OCI-LY7 (cell line): ENCODE data around the gene EXOC6B. TPM values are rescaled to one million over a fixed set of nuclear protein-coding genes. Genes with fewer than 3 reads are reported as not detected.

Source experiments
- BruUV-seq: library from RNA; stranded (reverse); fragments of 400-500 nt; replicated peaks from 2 replicates; lab custom pipeline; 2021; lab: Mats Ljungman, UMichigan
- CTCF ChIA-PET: fragments of 300-600 bp; sonication (Branson Sonifier 250); formaldehyde crosslinking; loops from one replicate; lab custom pipeline; 2022; ENCODE audit warnings: antibody characterized with exemption; ENCODE audit not compliant: unreplicated experiment; lab: Charles Lee
- POLR2A ChIA-PET: fragments of 300-600 bp; sonication (Branson Sonifier 250); formaldehyde crosslinking; loops from one replicate; lab custom pipeline; 2022; ENCODE audit warnings: antibody characterized with exemption; lab: Charles Lee
- DNase-seq: peaks from one replicate; pipeline ENCODE4 v3.0.0-alpha.2; 2015; ENCODE audit warnings: low spot score
- H2AFZ ChIP-seq: fragments of 200-600 bp; sonication (generic), shearing (Covaris generic); 2 replicates; pipeline ENCODE4 v1.6.1; 2014; ENCODE audit warnings: mild to moderate bottlenecking, antibody characterized with exemption, low read length, moderate library complexity
- H3K27ac ChIP-seq: fragments of 200-600 bp; sonication (generic); 2 replicates; pipeline ENCODE4 v1.5.1; 2014; ENCODE audit warnings: mixed run types, low read depth, mild to moderate bottlenecking, moderate library complexity, low read length, inconsistent platforms; ENCODE audit not compliant: poor library complexity, severe bottlenecking
- H3K36me3 ChIP-seq: fragments of 200-600 bp; sonication (generic); 2 replicates; pipeline ENCODE4 v1.6.1; 2014; ENCODE audit warnings: mild to moderate bottlenecking, antibody characterized with exemption, low read length, moderate library complexity, mixed read lengths; ENCODE audit not compliant: insufficient read depth
- H3K4me1 ChIP-seq: fragments of 200-600 bp; sonication (generic); 2 replicates; pipeline ENCODE4 v1.5.1; 2014; ENCODE audit warnings: mild to moderate bottlenecking, low read length; ENCODE audit not compliant: insufficient read depth, poor library complexity, severe bottlenecking
- H3K4me2 ChIP-seq: fragments of 200-600 bp; sonication (generic); 2 replicates; pipeline ENCODE4 v1.6.1; 2014; ENCODE audit warnings: mild to moderate bottlenecking, low read length
- H3K4me3 ChIP-seq: fragments of 200-600 bp; sonication (generic); 2 replicates; pipeline ENCODE4 v1.5.1; 2014; ENCODE audit warnings: mild to moderate bottlenecking, low read depth, low read length; ENCODE audit not compliant: poor library complexity, severe bottlenecking
- H3K79me2 ChIP-seq: fragments of 200-600 bp; sonication (generic); 2 replicates; pipeline ENCODE4 v1.6.1; 2016; ENCODE audit warnings: low read depth, mild to moderate bottlenecking, low read length, moderate library complexity, mixed read lengths; ENCODE audit not compliant: insufficient read depth
- H3K9me2 ChIP-seq: fragments of 200-600 bp; sonication (generic); 2 replicates; pipeline ENCODE4 v1.6.1; 2016; ENCODE audit warnings: mild to moderate bottlenecking, low read length, mixed read lengths; ENCODE audit not compliant: insufficient read depth
- H3K9me3 ChIP-seq: fragments of 200-600 bp; sonication (generic); 2 replicates; pipeline ENCODE4 v1.6.1; 2014; ENCODE audit warnings: mild to moderate bottlenecking, mixed run types, low read length, mixed read lengths
- H4K20me1 ChIP-seq: fragments of 200-600 bp; sonication (generic); 2 replicates; pipeline ENCODE4 v1.6.1; 2014; ENCODE audit warnings: mild to moderate bottlenecking, antibody characterized with exemption, low read length, moderate library complexity, mixed read lengths; ENCODE audit not compliant: insufficient read depth
- EZH2phosphoT487 ChIP-seq: fragments of 200-600 bp; sonication (generic); IDR thresholded peaks from 2 replicates; pipeline ENCODE4 v1.6.1; 2018; ENCODE audit warnings: low read depth, borderline replicate concordance, mild to moderate bottlenecking, mixed run types, antibody characterized with exemption, low read length, moderate library complexity, mixed read lengths
- intact Hi-C: fragments of 100-400 bp; cut with micrococcal nuclease; formaldehyde crosslinking; loops from one replicate; pipeline ENCODE4 v1.10.0; 2022; ENCODE audit not compliant: unreplicated experiment
- total RNA-seq, 2 experiments: library from RNA; depleted of rRNA in 1 of 2; stranded (reverse); fragments of >200 nt in 1 of 2; shearing (Covaris generic) in 1 of 2; gene quantifications; 2 replicates each; pipeline ENCODE4 v1.2.3, GENCODE V29; 2014 to 2022
- TF ChIP-seq, protein P1 (sequence below): fragments of 200-600 bp; sonication (generic); conservative IDR thresholded peaks from 2 replicates; pipeline ENCODE4 v1.5.1; 2014; ENCODE audit warnings: mild to moderate bottlenecking, antibody characterized with exemption, low read length, moderate library complexity, mixed read lengths

The EXOC6B gene
- total RNA-seq, 2 experiments from 2014 or later = 5.1 TPM; not detected in 1

DNA sequence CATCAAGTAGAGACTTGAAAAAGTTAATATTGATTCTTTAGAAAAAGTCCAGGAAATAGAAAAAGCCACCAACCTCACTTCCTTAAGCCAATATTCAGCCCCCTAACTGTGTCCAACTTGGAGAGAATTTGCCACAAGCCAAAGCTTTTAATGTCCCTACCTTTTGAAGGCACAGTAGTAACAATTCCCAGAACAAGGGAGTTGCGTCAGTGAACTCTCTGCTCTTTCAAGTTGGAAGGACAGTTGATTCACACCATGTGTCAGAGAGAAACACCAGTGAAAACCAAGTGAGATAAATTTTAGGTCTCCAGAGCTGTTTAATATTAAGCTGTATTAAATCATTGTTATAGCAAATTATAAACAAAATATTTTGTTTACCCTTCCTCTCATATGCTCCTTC is 66.1 kb downstream of the EXOC6B start:
- BruUV-seq = no TSS peak
- POLR2A ChIA-PET = interaction anchor here (0.6 kb wide), 1 partner anchor 132 kb away, joined by 3 read pairs; no protein-coding TSS in a partner anchor
- intact Hi-C loops = no loop called here
- DNase-seq = no peak
- no peaks in the 10 kb centered on the region for H3K9me2 ChIP-seq
- H3K4me2 ChIP-seq = no peak overlapping the region
- no peak overlapping the region for H3K27ac ChIP-seq
- CTCF ChIA-PET = no interaction called here
- no peak overlapping the region for H3K4me3 ChIP-seq
- no peaks in the 10 kb centered on the region for H3K79me2 ChIP-seq
- H2AFZ ChIP-seq = no peak overlapping the region
- H4K20me1 ChIP-seq = no peaks in the 10 kb centered on the region
- H3K36me3 ChIP-seq = no peaks in the 10 kb centered on the region
- H3K4me1 ChIP-seq = no peaks in the 10 kb centered on the region
- peaks cover 17% of the 10 kb centered on the region for H3K9me3 ChIP-seq
- no peak for TF ChIP-seq EZH2phosphoT487
- TF ChIP-seq, protein P1, sequence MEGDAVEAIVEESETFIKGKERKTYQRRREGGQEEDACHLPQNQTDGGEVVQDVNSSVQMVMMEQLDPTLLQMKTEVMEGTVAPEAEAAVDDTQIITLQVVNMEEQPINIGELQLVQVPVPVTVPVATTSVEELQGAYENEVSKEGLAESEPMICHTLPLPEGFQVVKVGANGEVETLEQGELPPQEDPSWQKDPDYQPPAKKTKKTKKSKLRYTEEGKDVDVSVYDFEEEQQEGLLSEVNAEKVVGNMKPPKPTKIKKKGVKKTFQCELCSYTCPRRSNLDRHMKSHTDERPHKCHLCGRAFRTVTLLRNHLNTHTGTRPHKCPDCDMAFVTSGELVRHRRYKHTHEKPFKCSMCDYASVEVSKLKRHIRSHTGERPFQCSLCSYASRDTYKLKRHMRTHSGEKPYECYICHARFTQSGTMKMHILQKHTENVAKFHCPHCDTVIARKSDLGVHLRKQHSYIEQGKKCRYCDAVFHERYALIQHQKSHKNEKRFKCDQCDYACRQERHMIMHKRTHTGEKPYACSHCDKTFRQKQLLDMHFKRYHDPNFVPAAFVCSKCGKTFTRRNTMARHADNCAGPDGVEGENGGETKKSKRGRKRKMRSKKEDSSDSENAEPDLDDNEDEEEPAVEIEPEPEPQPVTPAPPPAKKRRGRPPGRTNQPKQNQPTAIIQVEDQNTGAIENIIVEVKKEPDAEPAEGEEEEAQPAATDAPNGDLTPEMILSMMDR = no peak

DNA sequence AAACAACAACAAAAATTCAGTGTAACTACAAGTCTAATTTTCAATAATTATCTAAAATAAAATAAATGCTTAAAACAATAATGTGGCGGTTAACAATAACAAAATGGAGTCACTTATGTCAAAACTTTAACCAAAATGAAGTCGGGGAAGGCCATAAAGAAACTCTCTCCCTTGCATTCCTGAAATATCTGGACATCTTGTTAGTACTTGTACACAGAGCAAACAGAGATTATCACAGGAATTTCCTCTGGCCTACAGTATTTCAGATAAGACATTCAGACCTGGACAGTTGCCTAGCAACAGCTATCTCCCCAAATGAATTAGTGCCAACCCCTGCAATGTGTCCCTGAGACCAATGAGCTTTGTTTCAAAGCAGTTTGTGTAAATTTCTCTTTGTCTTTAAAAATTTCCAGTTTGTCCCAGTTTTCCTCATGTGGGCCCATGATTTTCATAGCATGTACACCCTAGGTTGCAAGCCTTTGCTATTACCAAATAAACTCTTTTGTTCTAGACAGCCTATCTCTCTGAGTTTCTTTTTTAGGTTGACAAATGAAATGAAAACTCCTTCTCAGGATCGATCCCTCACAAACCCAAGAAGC is 68.6 kb downstream of the EXOC6B start:
- no peaks in the 10 kb centered on the region for H3K4me1 ChIP-seq
- H3K4me3 ChIP-seq = no peak overlapping the region
- no peak overlapping the region for H3K4me2 ChIP-seq
- H3K9me3 ChIP-seq = peaks cover 8% of the 10 kb centered on the region
- H2AFZ ChIP-seq = no peak overlapping the region
- CTCF ChIA-PET = no interaction called here
- no peaks in the 10 kb centered on the region for H3K9me2 ChIP-seq
- intact Hi-C loops = no loop called here
- TF ChIP-seq, protein P1 = no peak
- TF ChIP-seq EZH2phosphoT487 = no peak
- H4K20me1 ChIP-seq = no peaks in the 10 kb centered on the region
- DNase-seq = no peak
- POLR2A ChIA-PET = interaction anchor here (0.7 kb wide), 1 partner anchor 259 kb away, joined by 4 read pairs; no protein-coding TSS in a partner anchor
- no TSS peak for BruUV-seq
- no peak overlapping the region for H3K27ac ChIP-seq
- H3K36me3 ChIP-seq = no peaks in the 10 kb centered on the region
- no peaks in the 10 kb centered on the region for H3K79me2 ChIP-seq

DNA sequence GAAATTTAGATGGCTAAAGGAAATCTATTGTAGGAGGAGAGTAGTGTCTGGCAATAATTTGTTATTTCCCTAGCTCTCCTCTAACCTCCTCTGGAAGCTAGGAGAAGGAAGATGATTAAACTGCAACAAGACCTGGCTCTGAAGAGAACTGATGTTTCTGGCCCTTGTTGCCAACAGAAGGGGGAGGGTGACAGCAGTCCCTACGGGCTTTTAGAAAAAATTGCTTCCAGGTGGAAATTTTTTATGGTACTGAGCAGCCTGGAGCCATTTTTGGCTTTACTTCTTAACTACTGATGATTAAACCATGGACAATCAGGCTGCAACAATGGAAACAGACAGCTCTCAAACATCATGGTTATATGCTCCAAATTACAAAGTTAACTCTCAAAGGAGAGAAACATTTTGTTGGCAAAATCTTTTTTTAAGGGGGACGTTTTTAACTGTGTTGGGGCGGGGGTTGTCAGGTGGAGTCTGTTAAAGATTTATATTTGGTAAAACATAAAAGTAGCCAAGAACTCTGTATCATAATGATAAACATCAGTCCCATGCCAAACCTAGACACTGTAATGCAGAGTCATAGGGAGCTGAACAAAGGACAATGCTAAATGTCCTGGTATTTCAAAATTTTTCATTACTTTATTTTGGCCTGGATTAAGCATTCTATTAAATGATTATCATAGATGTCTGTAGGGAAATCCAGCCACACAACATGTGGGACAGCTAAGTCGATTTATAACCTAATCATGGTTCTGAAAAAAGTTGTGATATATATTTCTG is 70.0 kb downstream of the EXOC6B start:
- CTCF ChIA-PET = no interaction called here
- Histone ChIP-seq H3K4me1 (no peaks in the 10 kb centered on the region), H3K4me2 (no peak overlapping the region), H2AFZ (no peak overlapping the region), H4K20me1 (no peaks in the 10 kb centered on the region), H3K9me2 (no peaks in the 10 kb centered on the region), H3K27ac (no peak overlapping the region), H3K4me3 (no peak overlapping the region), H3K9me3 (no peaks in the 10 kb centered on the region), H3K79me2 (no peaks in the 10 kb centered on the region), H3K36me3 (no peaks in the 10 kb centered on the region)
- intact Hi-C loops = no loop called here
- POLR2A ChIA-PET = no interaction called here
- DNase-seq = no peak
- TF ChIP-seq EZH2phosphoT487 = no peak
- TF ChIP-seq, protein P1 = no peak
- BruUV-seq = no TSS peak
